Chondrocyte (in vitro differentiated cells): ENCODE results near the gene MAPK8IP3. TPM values are rescaled to one million over a fixed set of nuclear protein-coding genes. Genes with fewer than 3 reads are reported as not detected.
A peak's percentile ranks its signal among the peaks of the same experiment; 100 is the strongest.

Experiments used
- DNase-seq: peaks from one replicate; pipeline ENCODE4 v3.0.0; 2021; ENCODE audit warnings: mixed read lengths, low spot score
- H3K27ac Mint-ChIP-seq: one replicate; pipeline ENCODE4 v1.8.0; 2021; ENCODE audit warnings: mild to moderate bottlenecking, moderate library complexity, mixed read lengths; ENCODE audit not compliant: unreplicated experiment
- H3K27me3 Mint-ChIP-seq: 2 replicates; pipeline ENCODE4 v1.8.0; 2021; ENCODE audit warnings: low read depth, mixed read lengths
- H3K36me3 Mint-ChIP-seq: 2 replicates; pipeline ENCODE4 v1.8.0; 2021; ENCODE audit warnings: low read depth, mixed read lengths
- H3K4me1 Mint-ChIP-seq: 2 replicates; pipeline ENCODE4 v1.8.0; 2021; ENCODE audit warnings: low read depth, mild to moderate bottlenecking, mixed read lengths
- H3K4me3 Mint-ChIP-seq: one replicate; pipeline ENCODE4 v1.8.0; 2021; ENCODE audit warnings: mild to moderate bottlenecking, moderate library complexity, mixed read lengths; ENCODE audit not compliant: unreplicated experiment
- H3K9me3 Mint-ChIP-seq: 2 replicates; pipeline ENCODE4 v1.8.0; 2021; ENCODE audit warnings: low read depth, mixed read lengths
- total RNA-seq: library from RNA; stranded (reverse); gene quantifications from 3 replicates; pipeline ENCODE4 v1.2.1, GENCODE V29; 2021
- TF ChIP-seq, protein P1 (sequence below): fragments of 200-600 bp; sonication (generic); IDR thresholded peaks from 2 replicates; pipeline ENCODE4 v1.5.0; 2021; ENCODE audit warnings: antibody characterized with exemption, mild to moderate bottlenecking, moderate library complexity

Gene MAPK8IP3
- total RNA-seq, 1 donor from 2014 or later: 53.8 TPM

DNA sequence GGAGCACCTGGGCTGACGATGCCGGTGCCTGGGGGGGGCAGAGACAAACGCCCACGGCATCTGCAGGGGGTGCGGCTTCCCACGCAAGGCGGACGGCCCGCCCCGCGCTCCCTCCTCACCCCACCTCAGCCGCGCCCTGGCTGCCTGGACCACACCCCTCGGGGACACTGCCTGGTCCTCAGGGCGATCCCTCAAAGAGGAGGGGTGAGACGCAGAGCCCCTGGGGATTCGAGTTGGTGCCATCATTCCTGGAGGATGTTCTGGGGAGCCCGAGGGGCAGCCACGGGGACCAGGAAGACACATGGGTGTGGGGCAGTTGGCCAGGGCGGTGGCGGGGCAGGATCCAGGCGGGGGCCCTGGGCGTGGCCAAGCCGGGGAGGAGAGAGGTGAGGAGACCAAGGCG lies 83.6 kb downstream of the MAPK8IP3 start:
- Mint-ChIP-seq H3K4me3 (no peak overlapping the region), H3K9me3 (no peaks in the 10 kb centered on the region), H3K27me3 (no peaks in the 10 kb centered on the region), H3K27ac (no peak overlapping the region), H3K36me3 (peaks cover 2% of the 10 kb centered on the region), H3K4me1 (peaks cover 3% of the 10 kb centered on the region)
- DNase-seq: no peak
- TF ChIP-seq, protein P1, sequence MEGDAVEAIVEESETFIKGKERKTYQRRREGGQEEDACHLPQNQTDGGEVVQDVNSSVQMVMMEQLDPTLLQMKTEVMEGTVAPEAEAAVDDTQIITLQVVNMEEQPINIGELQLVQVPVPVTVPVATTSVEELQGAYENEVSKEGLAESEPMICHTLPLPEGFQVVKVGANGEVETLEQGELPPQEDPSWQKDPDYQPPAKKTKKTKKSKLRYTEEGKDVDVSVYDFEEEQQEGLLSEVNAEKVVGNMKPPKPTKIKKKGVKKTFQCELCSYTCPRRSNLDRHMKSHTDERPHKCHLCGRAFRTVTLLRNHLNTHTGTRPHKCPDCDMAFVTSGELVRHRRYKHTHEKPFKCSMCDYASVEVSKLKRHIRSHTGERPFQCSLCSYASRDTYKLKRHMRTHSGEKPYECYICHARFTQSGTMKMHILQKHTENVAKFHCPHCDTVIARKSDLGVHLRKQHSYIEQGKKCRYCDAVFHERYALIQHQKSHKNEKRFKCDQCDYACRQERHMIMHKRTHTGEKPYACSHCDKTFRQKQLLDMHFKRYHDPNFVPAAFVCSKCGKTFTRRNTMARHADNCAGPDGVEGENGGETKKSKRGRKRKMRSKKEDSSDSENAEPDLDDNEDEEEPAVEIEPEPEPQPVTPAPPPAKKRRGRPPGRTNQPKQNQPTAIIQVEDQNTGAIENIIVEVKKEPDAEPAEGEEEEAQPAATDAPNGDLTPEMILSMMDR: no peak

DNA sequence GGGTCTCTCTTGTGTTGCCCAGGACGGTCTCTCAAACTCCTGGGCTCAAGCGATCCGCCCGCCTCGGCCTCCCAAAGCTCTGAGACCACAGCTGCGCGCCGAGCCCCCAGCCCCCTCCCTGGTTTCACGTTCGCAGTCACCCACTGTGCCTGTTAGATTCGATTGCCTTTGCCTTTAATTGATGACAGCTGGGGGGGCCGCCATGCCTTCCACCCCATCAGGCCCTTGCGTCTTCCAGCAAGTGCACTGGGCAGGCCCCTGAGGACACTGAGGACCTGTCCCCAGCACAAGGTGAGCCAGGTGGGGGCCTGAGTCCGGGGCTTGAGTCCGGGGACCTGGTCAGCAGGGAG lies 84.2 kb downstream of the MAPK8IP3 start:
- H3K36me3 Mint-ChIP-seq: peaks cover 2% of the 10 kb centered on the region
- H3K9me3 Mint-ChIP-seq: no peaks in the 10 kb centered on the region
- no peaks in the 10 kb centered on the region for H3K4me1 Mint-ChIP-seq
- no peaks in the 10 kb centered on the region for H3K27me3 Mint-ChIP-seq
- no peak overlapping the region for H3K4me3 Mint-ChIP-seq
- no peak for DNase-seq
- TF ChIP-seq, protein P1: no peak
- H3K27ac Mint-ChIP-seq: no peak overlapping the region

DNA sequence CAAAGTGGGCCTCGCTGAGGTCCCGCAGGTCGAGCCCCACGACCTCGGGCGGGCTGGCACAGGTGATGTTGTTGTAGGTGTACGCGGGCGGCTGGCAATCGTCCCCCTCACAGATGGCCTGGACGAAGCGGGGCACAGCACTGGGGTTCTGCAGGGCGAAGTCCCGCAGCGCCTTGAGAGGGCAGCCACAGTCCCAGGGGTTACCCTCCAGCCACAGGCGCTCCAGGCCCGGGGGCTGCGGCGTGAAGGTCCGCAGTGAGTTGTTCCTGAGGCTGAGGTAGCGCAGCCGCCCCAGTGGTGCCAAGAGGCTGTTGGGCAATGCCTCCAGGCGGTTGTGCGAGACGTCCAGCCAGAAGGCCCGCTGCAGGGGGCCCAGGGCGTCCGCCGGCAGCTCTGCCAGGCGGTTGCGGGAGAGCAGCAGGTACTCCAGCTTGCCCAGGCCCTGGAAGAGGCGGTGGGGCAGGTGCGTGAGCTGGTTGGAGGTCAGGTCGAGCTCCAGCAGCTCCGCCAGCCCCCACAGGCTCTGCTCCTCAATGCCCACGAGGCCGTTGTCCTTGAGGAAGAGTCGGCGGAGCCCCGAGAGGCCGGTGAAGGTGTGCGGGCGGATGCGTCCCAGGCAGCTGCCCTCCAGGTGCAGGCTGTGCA lies 84.7 kb downstream of the MAPK8IP3 start:
- Mint-ChIP-seq H3K9me3 (no peaks in the 10 kb centered on the region), H3K27ac (no peak overlapping the region), H3K27me3 (no peaks in the 10 kb centered on the region), H3K4me3 (no peak overlapping the region), H3K4me1 (no peaks in the 10 kb centered on the region), H3K36me3 (peaks cover 2% of the 10 kb centered on the region)
- TF ChIP-seq, protein P1: no peak
- no peak for DNase-seq

DNA sequence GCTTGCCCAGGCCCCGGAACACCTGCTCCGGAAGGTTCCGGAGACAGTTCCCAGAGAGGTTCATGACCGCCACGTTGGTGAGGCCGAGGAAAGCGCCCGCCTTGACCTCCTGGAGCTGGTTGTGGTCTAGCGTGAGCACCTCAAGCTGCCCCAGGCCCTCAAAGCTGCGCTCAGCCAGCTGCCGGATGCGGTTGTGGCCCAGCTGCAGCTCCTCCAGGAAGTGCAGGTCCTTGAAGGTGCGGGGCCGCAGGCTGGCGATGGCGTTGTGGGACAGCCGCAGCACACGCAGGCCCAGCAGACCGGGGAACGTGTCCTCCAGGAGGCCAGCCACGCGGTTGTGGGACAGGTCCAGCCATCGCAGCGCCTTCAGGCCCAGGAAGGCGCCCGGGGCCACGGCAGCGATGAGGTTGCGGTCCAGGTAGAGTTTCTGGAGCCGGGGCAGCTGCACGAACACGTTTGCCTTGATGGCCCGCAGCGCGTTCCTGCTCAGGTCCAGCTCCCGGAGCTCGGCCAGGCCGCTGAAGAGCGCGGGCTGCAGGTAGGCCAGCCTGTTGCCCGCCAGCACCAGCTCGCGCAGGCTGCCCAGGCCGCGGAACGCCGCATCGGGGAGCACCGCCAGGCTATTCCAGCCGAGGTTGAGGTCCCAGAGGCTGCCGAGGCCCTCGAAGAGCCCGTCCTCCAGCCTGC lies 85.4 kb downstream of the MAPK8IP3 start:
- Mint-ChIP-seq H3K36me3 (peaks cover 2% of the 10 kb centered on the region), H3K4me3 (no peak overlapping the region), H3K27ac (no peak overlapping the region), H3K27me3 (no peaks in the 10 kb centered on the region), H3K9me3 (no peaks in the 10 kb centered on the region), H3K4me1 (no peaks in the 10 kb centered on the region)
- TF ChIP-seq, protein P1: no peak
- no peak for DNase-seq

DNA sequence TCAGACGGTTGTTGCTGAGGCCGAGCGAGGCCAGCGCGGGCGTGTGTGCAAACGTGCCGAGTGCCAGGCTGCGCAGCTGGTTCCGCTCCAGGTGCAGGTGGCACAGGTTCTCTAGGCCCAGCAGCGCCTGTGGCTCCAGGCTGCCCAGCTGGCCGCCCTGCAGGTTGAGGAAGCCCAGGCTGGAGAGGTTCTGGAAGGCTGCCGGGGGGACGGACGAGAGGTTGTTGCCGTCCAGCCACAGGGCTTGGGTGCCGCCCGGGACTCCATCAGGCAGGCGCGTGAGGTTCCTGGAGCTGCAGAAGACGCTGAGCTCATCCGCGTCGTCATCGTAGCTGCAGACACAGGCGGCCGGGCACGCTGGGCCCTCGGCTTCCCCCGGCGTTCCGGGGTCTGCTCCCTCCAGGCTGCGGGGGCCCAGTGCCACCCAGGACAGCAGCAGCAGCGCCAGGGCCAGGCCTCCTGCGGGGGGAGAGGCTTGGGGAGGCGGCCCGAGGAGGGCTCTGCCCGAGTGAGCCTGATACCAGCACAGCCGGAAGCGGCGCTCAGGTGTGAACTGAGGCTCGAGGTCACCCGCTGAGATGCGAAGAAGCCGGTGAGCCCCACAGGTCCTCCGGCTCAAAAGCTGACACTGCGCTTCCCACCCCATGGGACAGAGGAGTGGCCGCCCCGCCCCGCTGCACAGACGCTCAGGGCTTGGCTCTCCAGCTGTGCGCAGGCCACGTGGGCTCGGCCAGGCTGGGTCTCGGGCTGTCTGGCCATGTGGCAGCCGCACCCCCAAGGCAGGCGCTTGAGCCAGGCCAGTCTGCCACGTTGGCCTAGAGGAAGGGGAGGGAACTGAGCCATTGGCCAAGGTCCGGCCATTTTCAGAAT lies 86.2 kb downstream of the MAPK8IP3 start:
- H3K27ac Mint-ChIP-seq: no peak overlapping the region
- peaks cover 2% of the 10 kb centered on the region for H3K36me3 Mint-ChIP-seq
- H3K4me3 Mint-ChIP-seq: no peak overlapping the region
- DNase-seq: peak; percentile 93
- H3K9me3 Mint-ChIP-seq: peaks cover 2% of the 10 kb centered on the region
- no peaks in the 10 kb centered on the region for H3K4me1 Mint-ChIP-seq
- H3K27me3 Mint-ChIP-seq: no peaks in the 10 kb centered on the region
- TF ChIP-seq, protein P1: no peak
